Body of pancreas (tissue), 4 donors: ENCODE measurements around the gene ABTB1.

ENCODE experiments used
- POLR2A ChIP-seq, 3 donors: fragments of 450-650 bp; IDR thresholded peaks; one replicate each; pipeline ENCODE4 v1.6.1; 2016; ENCODE audit warnings: antibody characterized with exemption in 3 of 3, mild to moderate bottlenecking in 2 of 3
- TF ChIP-seq, protein P1 (sequence below), 7 experiments: fragments of 450-650 bp in 4 of 7; fragments of 200-600 bp in 3 of 7; sonication (generic) in 3 of 7; IDR thresholded peaks; one replicate each; pipeline ENCODE4 v1.5.1; 2016 to 2019; ENCODE audit warnings: antibody characterized with exemption in 7 of 7

DNA sequence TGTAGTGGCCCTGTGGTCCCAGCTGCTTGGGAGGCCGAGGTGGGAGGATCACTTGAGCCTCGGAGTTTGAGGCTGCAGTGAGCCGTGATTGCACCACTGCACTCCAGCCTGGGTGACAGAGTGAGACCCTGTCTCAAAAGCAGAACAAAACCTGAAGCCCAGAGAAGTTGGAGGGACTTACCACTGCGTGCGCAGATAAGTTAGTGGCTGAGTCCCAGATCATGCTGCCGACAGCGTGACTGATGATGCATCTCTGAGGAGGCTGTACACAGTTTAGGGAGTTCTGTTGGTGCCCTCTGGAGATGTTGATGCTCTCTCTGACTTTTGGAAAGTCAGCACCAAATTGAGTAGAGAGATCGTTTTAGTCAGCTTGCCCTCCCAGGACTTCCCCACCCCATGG, 15.8 kb upstream of the ABTB1 start:
- no peak for TF ChIP-seq POLR2A (IDR thresholded peaks at IDR 0.05)
- TF ChIP-seq, protein P1, sequence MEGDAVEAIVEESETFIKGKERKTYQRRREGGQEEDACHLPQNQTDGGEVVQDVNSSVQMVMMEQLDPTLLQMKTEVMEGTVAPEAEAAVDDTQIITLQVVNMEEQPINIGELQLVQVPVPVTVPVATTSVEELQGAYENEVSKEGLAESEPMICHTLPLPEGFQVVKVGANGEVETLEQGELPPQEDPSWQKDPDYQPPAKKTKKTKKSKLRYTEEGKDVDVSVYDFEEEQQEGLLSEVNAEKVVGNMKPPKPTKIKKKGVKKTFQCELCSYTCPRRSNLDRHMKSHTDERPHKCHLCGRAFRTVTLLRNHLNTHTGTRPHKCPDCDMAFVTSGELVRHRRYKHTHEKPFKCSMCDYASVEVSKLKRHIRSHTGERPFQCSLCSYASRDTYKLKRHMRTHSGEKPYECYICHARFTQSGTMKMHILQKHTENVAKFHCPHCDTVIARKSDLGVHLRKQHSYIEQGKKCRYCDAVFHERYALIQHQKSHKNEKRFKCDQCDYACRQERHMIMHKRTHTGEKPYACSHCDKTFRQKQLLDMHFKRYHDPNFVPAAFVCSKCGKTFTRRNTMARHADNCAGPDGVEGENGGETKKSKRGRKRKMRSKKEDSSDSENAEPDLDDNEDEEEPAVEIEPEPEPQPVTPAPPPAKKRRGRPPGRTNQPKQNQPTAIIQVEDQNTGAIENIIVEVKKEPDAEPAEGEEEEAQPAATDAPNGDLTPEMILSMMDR (IDR thresholded peaks at IDR 0.05) = no peak
